ENCODE results near the gene ARL6IP6. TPM values are rescaled to one million over a fixed set of nuclear protein-coding genes. Genes with fewer than 3 reads are reported as not detected.

The ARL6IP6 gene
- total RNA-seq, 1 donor from 2014 or later: 15.1 TPM

DNA sequence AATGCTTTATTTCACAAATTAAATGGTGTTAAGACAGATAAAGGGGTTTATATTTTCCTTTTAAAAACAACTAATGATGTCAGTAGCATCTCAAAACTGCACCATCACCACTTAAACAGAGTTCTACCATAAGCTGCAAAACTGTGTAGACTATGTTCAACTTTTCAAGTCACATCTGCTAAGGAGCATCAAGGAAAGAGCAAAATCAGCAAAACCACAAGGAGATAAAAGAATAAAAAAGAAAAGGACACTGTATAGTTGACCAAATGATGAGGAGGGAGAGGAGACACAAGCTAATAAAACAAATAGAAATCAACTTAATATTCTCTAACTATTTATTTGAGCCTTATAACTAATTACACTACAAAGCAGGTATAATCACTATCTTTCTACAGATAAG is 35.0 kb upstream of the ARL6IP6 start:
- intact Hi-C loops (cut with DNase I): no loop called here
- TF ChIP-seq, protein P1, sequence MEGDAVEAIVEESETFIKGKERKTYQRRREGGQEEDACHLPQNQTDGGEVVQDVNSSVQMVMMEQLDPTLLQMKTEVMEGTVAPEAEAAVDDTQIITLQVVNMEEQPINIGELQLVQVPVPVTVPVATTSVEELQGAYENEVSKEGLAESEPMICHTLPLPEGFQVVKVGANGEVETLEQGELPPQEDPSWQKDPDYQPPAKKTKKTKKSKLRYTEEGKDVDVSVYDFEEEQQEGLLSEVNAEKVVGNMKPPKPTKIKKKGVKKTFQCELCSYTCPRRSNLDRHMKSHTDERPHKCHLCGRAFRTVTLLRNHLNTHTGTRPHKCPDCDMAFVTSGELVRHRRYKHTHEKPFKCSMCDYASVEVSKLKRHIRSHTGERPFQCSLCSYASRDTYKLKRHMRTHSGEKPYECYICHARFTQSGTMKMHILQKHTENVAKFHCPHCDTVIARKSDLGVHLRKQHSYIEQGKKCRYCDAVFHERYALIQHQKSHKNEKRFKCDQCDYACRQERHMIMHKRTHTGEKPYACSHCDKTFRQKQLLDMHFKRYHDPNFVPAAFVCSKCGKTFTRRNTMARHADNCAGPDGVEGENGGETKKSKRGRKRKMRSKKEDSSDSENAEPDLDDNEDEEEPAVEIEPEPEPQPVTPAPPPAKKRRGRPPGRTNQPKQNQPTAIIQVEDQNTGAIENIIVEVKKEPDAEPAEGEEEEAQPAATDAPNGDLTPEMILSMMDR (IDR thresholded peaks at IDR 0.05): no peak

DNA sequence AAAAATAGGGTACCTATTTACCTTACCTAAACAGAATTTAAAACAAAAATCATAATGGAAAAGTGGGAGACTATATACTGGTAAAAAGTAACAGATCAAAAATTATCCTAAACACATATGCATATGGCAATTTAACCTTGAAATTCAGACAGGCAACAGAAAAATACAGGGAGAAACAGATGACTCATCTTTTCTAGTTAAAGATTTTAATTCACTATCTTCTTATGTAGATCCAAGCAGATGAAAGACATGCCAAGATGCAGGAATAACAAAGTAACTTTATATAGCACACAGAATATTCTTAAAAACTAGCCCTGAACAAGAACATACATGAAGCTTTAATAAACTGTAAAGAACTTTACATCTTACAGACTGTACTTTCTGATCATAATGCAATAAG is 32.1 kb upstream of the ARL6IP6 start:
- Histone ChIP-seq H3K9me3 (no peaks in the 10 kb centered on the region), H3K4me1 (no peaks in the 10 kb centered on the region), H3K36me3 (peaks cover 0 to under 1% of the 10 kb centered on the region in 2 donors), H3K27ac (no peak overlapping the region), H3K27me3 (no peaks in the 10 kb centered on the region), H3K4me3 (no peak overlapping the region)
- intact Hi-C loops (cut with DNase I): no loop called here
- TF ChIP-seq, protein P1 (IDR thresholded peaks at IDR 0.05): no peak
- no peak for DNase-seq (ENCODE audit: low spot score in 2 of 2)

More for the DNA sequence above, 35.0 kb upstream of the ARL6IP6 start:
- Histone ChIP-seq H3K9me3 (no peaks in the 10 kb centered on the region), H3K36me3 (peaks cover 21 to 22% of the 10 kb centered on the region in 2 donors), H3K4me3 (no peak overlapping the region), H3K27ac (no peak overlapping the region), H3K4me1 (no peaks in the 10 kb centered on the region), H3K27me3 (no peaks in the 10 kb centered on the region)
- DNase-seq (ENCODE audit: low spot score in 2 of 2): no peak

DNA sequence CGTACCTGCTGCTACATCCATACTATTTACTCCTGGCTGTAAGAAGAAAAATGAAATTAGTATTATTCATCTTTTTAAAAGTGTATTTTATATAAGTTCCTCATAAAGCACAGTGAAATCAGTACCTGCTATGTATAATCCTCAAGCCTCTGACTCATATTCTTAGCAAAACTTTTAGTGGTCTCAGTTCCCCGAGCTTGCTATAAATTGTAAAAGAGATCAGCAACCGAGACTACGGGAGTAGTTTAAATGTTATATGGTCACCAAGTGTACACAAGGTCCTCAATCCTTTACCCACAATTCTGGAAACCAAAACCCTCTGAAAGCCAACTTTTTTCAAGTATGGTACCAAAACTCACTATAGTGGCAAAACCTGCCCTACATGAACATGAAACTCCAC is 25.4 kb upstream of the ARL6IP6 start:
- no peak overlapping the region for H3K27ac ChIP-seq
- intact Hi-C loops (cut with DNase I): no loop called here

DNA sequence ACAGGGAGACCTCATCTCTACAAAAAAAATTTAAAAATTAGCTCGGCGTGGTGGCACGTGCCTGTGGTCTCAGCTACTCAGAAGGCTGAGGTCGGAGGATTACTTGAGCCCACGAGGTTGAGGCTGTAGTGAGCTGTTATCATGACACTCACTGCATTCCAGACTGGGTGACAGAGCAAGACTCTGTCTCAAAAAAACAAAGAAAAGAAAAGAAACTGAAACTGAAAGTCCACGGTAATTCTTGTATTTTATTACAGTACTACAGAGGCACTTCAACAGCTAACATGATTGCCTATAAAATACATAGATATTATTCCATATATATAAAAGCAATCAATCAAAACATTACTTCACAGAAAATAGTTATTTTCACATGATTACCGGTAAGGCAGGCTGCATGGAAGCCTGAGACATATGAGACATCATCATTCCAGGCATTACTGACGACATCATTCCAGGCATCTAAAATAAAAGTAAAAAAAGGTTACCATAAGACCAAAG is 24.2 kb upstream of the ARL6IP6 start:
- Histone ChIP-seq H3K4me3 (peak overlapping the region in 1 of 2 donors; percentile 45), H3K27ac (no peak overlapping the region), H3K27me3 (no peaks in the 10 kb centered on the region), H3K36me3 (peaks cover 6 to 18% of the 10 kb centered on the region in 2 donors), H3K4me1 (no peaks in the 10 kb centered on the region), H3K9me3 (no peaks in the 10 kb centered on the region)
- TF ChIP-seq, protein P1 (IDR thresholded peaks at IDR 0.05): no peak
- DNase-seq (ENCODE audit: low spot score in 2 of 2): no peak
- intact Hi-C loops (cut with DNase I): loop anchor here (1.0 kb wide), 1 partner anchor 23 kb away; the partner anchor contains the start of gene PRPF40A

More for the DNA sequence above, 25.4 kb upstream of the ARL6IP6 start:
- Histone ChIP-seq H3K4me3 (no peak overlapping the region), H3K9me3 (no peaks in the 10 kb centered on the region), H3K27me3 (no peaks in the 10 kb centered on the region), H3K36me3 (peaks cover 6 to 18% of the 10 kb centered on the region in 2 donors), H3K4me1 (no peaks in the 10 kb centered on the region)
- TF ChIP-seq, protein P1 (IDR thresholded peaks at IDR 0.05): no peak
- DNase-seq (ENCODE audit: low spot score in 2 of 2): no peak

DNA sequence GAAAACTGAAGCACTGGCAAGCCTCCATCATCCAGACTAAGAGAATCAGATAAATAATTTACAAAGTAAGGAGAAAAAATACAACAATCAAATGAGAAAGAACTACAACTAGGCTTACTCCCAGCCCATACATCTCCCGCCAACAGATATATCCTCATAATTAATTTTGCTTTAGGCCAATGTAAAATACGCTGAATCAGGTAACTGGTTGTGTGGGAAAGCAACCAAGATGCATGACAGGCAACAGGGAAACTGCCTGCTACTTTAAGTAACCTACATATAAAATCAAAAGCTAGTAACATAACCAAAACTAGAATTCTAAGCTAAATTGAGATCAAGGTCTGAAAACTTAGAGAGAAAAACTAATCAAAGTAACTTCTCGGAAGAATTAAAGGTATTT is 22.7 kb upstream of the ARL6IP6 start:
- TF ChIP-seq, protein P1 (IDR thresholded peaks at IDR 0.05): no peak
- H3K4me1 ChIP-seq: no peaks in the 10 kb centered on the region
- DNase-seq (ENCODE audit: low spot score in 2 of 2): no peak

DNA sequence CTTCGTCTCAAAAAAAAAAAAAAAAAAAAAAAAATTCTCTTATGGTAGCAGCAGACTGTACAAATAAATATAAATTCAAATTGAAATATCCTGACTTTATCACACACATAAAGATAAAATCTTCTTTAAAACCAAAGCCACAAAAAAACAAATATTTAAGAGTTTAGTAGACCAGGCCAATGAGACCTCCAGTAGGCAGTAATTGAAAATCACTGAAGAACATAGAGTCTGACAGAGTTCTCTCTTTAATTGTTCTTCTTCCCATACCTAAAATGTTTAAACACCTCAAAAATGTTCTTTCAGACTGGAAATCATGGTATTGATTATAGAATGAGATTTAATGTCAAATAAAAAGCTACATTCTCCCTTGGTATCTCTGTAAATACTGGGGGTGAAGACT is 21.9 kb upstream of the ARL6IP6 start:
- Histone ChIP-seq H3K9me3 (no peaks in the 10 kb centered on the region), H3K27me3 (no peaks in the 10 kb centered on the region), H3K27ac (no peak overlapping the region), H3K4me3 (no peak overlapping the region), H3K36me3 (peaks cover 6 to 19% of the 10 kb centered on the region in 2 donors), H3K4me1 (no peaks in the 10 kb centered on the region)
- intact Hi-C loops (cut with DNase I): no loop called here
- TF ChIP-seq, protein P1 (IDR thresholded peaks at IDR 0.05): no peak
- DNase-seq (ENCODE audit: low spot score in 2 of 2): no peak

More for the DNA sequence above, 22.7 kb upstream of the ARL6IP6 start:
- Histone ChIP-seq H3K27ac (no peak overlapping the region), H3K4me3 (no peak overlapping the region), H3K36me3 (peaks cover 6 to 18% of the 10 kb centered on the region in 2 donors), H3K27me3 (no peaks in the 10 kb centered on the region), H3K9me3 (no peaks in the 10 kb centered on the region)
- intact Hi-C loops (cut with DNase I): no loop called here
